ENCODE data around the gene ARMCX5.

DNA sequence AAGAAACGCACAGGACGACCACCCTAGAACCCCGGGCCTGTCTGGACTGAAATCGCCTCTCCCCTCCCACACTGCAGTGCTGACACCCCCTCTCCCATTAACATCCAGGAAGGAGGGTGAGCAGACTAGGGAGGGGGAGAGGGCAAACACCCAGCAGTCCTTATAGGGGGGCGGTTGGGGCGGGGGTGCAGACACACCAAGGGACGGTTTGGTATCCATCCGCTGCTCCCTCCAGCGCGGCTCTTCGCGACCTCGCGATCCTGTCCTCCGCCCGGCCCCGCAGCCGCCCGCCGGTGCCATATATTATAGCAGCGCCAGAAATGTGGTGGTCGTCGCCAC, 51.6 kb downstream of the ARMCX5 start:
- no peak for TF ChIP-seq RBAK (tag by site-specific recombination; IDR thresholded peaks at IDR 0.05)
- TF ChIP-seq, protein P1, sequence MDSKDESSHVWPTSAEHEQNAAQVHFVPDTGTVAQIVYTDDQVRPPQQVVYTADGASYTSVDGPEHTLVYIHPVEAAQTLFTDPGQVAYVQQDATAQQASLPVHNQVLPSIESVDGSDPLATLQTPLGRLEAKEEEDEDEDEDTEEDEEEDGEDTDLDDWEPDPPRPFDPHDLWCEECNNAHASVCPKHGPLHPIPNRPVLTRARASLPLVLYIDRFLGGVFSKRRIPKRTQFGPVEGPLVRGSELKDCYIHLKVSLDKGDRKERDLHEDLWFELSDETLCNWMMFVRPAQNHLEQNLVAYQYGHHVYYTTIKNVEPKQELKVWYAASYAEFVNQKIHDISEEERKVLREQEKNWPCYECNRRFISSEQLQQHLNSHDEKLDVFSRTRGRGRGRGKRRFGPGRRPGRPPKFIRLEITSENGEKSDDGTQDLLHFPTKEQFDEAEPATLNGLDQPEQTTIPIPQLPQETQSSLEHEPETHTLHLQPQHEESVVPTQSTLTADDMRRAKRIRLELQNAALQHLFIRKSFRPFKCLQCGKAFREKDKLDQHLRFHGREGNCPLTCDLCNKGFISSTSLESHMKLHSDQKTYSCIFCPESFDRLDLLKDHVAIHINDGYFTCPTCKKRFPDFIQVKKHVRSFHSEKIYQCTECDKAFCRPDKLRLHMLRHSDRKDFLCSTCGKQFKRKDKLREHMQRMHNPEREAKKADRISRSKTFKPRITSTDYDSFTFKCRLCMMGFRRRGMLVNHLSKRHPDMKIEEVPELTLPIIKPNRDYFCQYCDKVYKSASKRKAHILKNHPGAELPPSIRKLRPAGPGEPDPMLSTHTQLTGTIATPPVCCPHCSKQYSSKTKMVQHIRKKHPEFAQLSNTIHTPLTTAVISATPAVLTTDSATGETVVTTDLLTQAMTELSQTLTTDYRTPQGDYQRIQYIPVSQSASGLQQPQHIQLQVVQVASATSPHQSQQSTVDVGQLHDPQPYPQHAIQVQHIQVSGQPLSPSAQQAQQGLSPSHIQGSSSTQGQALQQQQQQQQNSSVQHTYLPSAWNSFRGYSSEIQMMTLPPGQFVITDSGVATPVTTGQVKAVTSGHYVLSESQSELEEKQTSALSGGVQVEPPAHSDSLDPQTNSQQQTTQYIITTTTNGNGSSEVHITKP (tag by site-specific recombination; IDR thresholded peaks at IDR 0.05), result no peak
- TF ChIP-seq CTCF (tag by site-specific recombination; IDR thresholded peaks at IDR 0.05), result no peak
- TF ChIP-seq ZNF830 (tag by site-specific recombination; IDR thresholded peaks at IDR 0.05; ENCODE audit: low read depth), result no peak
- no peak for TF ChIP-seq YY1 (tag by site-specific recombination; IDR thresholded peaks at IDR 0.05)
- no peak for TF ChIP-seq GFI1B (tag by site-specific recombination; IDR thresholded peaks at IDR 0.05)
- no peak for TF ChIP-seq ZNF274 (IDR thresholded peaks at IDR 0.05; ENCODE audit: low read length)
- TF ChIP-seq ZNF274 (tag by site-specific recombination; IDR thresholded peaks at IDR 0.05; ENCODE audit: borderline replicate concordance), result no peak
- TF ChIP-seq ZNF174 (tag by site-specific recombination; IDR thresholded peaks at IDR 0.05), result no peak
- TF ChIP-seq, protein P2, sequence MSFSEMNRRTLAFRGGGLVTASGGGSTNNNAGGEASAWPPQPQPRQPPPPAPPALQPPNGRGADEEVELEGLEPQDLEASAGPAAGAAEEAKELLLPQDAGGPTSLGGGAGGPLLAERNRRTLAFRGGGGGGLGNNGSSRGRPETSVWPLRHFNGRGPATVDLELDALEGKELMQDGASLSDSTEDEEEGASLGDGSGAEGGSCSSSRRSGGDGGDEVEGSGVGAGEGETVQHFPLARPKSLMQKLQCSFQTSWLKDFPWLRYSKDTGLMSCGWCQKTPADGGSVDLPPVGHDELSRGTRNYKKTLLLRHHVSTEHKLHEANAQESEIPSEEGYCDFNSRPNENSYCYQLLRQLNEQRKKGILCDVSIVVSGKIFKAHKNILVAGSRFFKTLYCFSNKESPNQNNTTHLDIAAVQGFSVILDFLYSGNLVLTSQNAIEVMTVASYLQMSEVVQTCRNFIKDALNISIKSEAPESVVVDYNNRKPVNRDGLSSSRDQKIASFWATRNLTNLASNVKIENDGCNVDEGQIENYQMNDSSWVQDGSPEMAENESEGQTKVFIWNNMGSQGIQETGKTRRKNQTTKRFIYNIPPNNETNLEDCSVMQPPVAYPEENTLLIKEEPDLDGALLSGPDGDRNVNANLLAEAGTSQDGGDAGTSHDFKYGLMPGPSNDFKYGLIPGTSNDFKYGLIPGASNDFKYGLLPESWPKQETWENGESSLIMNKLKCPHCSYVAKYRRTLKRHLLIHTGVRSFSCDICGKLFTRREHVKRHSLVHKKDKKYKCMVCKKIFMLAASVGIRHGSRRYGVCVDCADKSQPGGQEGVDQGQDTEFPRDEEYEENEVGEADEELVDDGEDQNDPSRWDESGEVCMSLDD (tag by site-specific recombination; IDR thresholded peaks at IDR 0.05), result no peak
- no peak for TF ChIP-seq ATF2 (tag by site-specific recombination; IDR thresholded peaks at IDR 0.05; ENCODE audit: low read depth)
- TF ChIP-seq ZNF133 (tag by site-specific recombination; IDR thresholded peaks at IDR 0.05), result no peak
- TF ChIP-seq MYNN (tag by site-specific recombination; IDR thresholded peaks at IDR 0.05; ENCODE audit: borderline replicate concordance), result no peak
- TF ChIP-seq ZNF548 (tag by site-specific recombination; IDR thresholded peaks at IDR 0.05), result no peak
